Right lobe of liver (tissue), 6 donors: Measurements from ENCODE around the gene KCNJ4. TPM values are rescaled to one million over a fixed set of nuclear protein-coding genes. Genes with fewer than 3 reads are reported as not detected.

Experiments
- ATAC-seq, 4 donors: fragments of 200-7000 bp; cut with Tn5 transposase; one replicate each; pipeline ENCODE4 v1.9.1; 2020; ENCODE audit warnings: mild to moderate bottlenecking in 4 of 4, moderate library complexity in 4 of 4
- DNase-seq, 3 donors: peaks; one replicate each; pipeline ENCODE4 v3.0.0-alpha.2; 2020
- H3K27ac ChIP-seq, 3 donors: fragments of 200-600 bp; one replicate each; pipeline ENCODE4 v1.8.0; 2022
- H3K27me3 ChIP-seq, 2 donors: fragments of 200-600 bp; one replicate each; pipeline ENCODE4 v1.8.0; 2022
- H3K36me3 ChIP-seq, 4 donors: fragments of 200-600 bp; sonication (generic) in 1 of 4; one replicate each; pipeline versions ENCODE4 v1.5.1 to v1.8.0; 2017 to 2022; ENCODE audit warnings: control low read depth in 1 of 4
- H3K4me1 ChIP-seq, 4 donors: fragments of 200-600 bp; sonication (generic) in 1 of 4; one replicate each; pipeline versions ENCODE4 v1.5.1 to v1.8.0; 2017 to 2022; ENCODE audit warnings: control low read depth in 1 of 4
- H3K4me3 ChIP-seq, 3 donors: fragments of 200-600 bp; one replicate each; pipeline ENCODE4 v1.8.0; 2022
- H3K9me3 ChIP-seq, 4 donors: fragments of 200-600 bp; sonication (generic) in 1 of 4; one replicate each; pipeline versions ENCODE4 v1.5.1 to v1.8.0; 2017 to 2022; ENCODE audit warnings: control low read depth in 1 of 4
- CTCF ChIP-seq, 4 donors: fragments of 200-600 bp in 3 of 4; fragments of 450-650 bp in 1 of 4; IDR thresholded peaks; one replicate each; pipeline versions ENCODE4 v1.5.1 to v1.8.0; 2016 to 2022; ENCODE audit warnings: antibody characterized with exemption in 4 of 4, mild to moderate bottlenecking in 2 of 4
- POLR2A ChIP-seq: fragments of 450-650 bp; IDR thresholded peaks from one replicate; pipeline ENCODE4 v1.6.1; 2017; ENCODE audit warnings: antibody characterized with exemption, mild to moderate bottlenecking
- WGBS: methylation state at CpG from one replicate; pipeline ENCODE4 v1.1.6; 2018; ENCODE audit warnings: low coverage, low lambda C conversion rate; ENCODE audit not compliant: insufficient coverage; ENCODE audit errors: missing lambda C conversion rate; 5-methylcytosine and 5-hydroxymethylcytosine counted together
- intact Hi-C, 2 donors: fragments of 100-400 bp; cut with DNase I; formaldehyde crosslinking; loops; one replicate each; pipeline versions ENCODE4 v1.11.2 to v1.14.1; 2022
- total RNA-seq, 6 experiments: library from RNA; depleted of rRNA in 2 of 6; stranded (reverse); fragments of >200 nt in 2 of 6; fragmentation: NEBNext Ultra II Directional in 3 of 6; extraction: Animal tissue kit (Norgen Biotek cat#: 25700) in 3 of 6; gene quantifications; one replicate each; pipeline versions ENCODE4 v1.1.0 to v1.2.4, GENCODE V29; 2016 to 2023
- donor health status: DM: no; HTN: yes; CAD: no.
- donor health status: DM: no; HTN: no; CAD: no.
- donor health status: DM: no; HTN: no; CAD: no.
- donor health status: DM: no; HTN: yes; CAD: no.
- donor health status: DM: no; HTN: yes; CAD: no.

KCNJ4 gene
- total RNA-seq, 6 experiments from 2014 or later = not detected

DNA sequence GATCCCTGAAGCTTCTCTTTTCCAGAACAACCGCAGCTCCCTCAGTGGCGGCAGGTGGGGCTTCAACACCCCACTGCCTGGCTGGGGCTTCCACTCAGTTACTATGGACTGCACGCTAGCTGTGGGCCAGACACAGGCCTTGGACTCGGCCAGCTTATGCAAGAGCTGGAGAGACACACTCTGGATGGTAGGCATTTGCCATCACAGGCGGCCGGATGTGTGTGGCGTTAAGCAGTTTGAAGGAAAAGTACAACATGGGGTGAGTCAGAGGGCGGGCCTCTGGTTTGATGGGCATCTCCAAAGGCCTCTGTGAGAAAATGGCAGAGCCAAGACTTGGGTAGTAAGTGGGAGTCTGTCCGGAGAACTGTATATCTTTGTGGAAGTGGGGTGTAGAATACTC is 17.6 kb downstream of the KCNJ4 start:
- ATAC-seq (no peak), DNase-seq (no peak)
- no peak for TF ChIP-seq POLR2A
- TF ChIP-seq CTCF (IDR thresholded peaks at IDR 0.05) = no peak
- H3K4me1 ChIP-seq = no peaks in the 10 kb centered on the region
- H3K36me3 ChIP-seq = no peaks in the 10 kb centered on the region
- intact Hi-C loops = no loop called here
- H3K4me3 ChIP-seq = no peak overlapping the region
- 100% methylated on average over 3 of the region's 9 CpGs for WGBS
- H3K27ac ChIP-seq = no peak overlapping the region
- H3K27me3 ChIP-seq = no peaks in the 10 kb centered on the region
- no peaks in the 10 kb centered on the region for H3K9me3 ChIP-seq

- ATAC-seq = no peak
- Histone ChIP-seq H3K9me3 (no peaks in the 10 kb centered on the region), H3K4me1 (no peaks in the 10 kb centered on the region), H3K27me3 (no peaks in the 10 kb centered on the region), H3K36me3 (no peaks in the 10 kb centered on the region), H3K27ac (no peak overlapping the region), H3K4me3 (no peak overlapping the region)
- 90% methylated on average over 6 of the region's 15 CpGs for WGBS
- TF ChIP-seq CTCF (IDR thresholded peaks at IDR 0.05) (no peak), POLR2A (no peak)
- intact Hi-C loops = no loop called here
- DNase-seq = no peak
Measured at GRCh38 chr22:38436629-38437395, 18.2 kb downstream of the KCNJ4 start.

- Histone ChIP-seq H3K27ac (no peak overlapping the region), H3K4me3 (no peak overlapping the region), H3K36me3 (no peaks in the 10 kb centered on the region), H3K27me3 (no peaks in the 10 kb centered on the region), H3K9me3 (no peaks in the 10 kb centered on the region), H3K4me1 (no peaks in the 10 kb centered on the region)
- ATAC-seq (peak in 2 of 4 donors; percentile 56 to 59), DNase-seq (no peak)
- 42% methylated on average over 2 of the region's 4 CpGs for WGBS
- TF ChIP-seq CTCF (IDR thresholded peaks at IDR 0.05) (no peak), POLR2A (no peak)
- intact Hi-C loops = no loop called here
Measured at GRCh38 chr22:38435965-38436364, 19.0 kb downstream of the KCNJ4 start.

GRCh38 chr22:38435010-38435409 is 20.0 kb downstream of the KCNJ4 start:
- TF ChIP-seq CTCF (IDR thresholded peaks at IDR 0.05) (no peak), POLR2A (no peak)
- no peak for ATAC-seq
- H3K4me1 ChIP-seq = no peaks in the 10 kb centered on the region
- WGBS = 100% methylated on average over 1 of the region's 4 CpGs
- no peaks in the 10 kb centered on the region for H3K9me3 ChIP-seq
- no peak for DNase-seq
- no peak overlapping the region for H3K4me3 ChIP-seq
- H3K27me3 ChIP-seq = no peaks in the 10 kb centered on the region
- intact Hi-C loops = no loop called here
- H3K27ac ChIP-seq = no peak overlapping the region
- H3K36me3 ChIP-seq = no peaks in the 10 kb centered on the region
